SK-N-SH treated with all-trans-retinoic acid at 6 μM for 48 hours (cell line): ENCODE results near the gene NECTIN4.
"Not testable (repeated sequence)": the region's sequence is repeated elsewhere in the genome, so short reads cannot be mapped to it uniquely, and the experiment has no call there.

Experiments
- ATAC-seq: fragments of 200-7000 bp; cut with Tn5 transposase; 3 replicates; pipeline ENCODE4 v1.9.1; 2020; ENCODE audit warnings: mild to moderate bottlenecking, moderate library complexity
- BACH2 ChIP-seq: fragments of 250-450 bp; sonication (Bioruptor Pico); IDR thresholded peaks from 2 replicates; pipeline ENCODE4 v1.9.0; 2021; ENCODE audit warnings: mild to moderate bottlenecking, borderline replicate concordance
- CSDC2 ChIP-seq: fragments of 250-450 bp; sonication (Bioruptor Pico); IDR thresholded peaks from 2 replicates; pipeline ENCODE4 v1.5.0; 2020; ENCODE audit warnings: mild to moderate bottlenecking, moderate library complexity
- ESRRG ChIP-seq: fragments of 250-450 bp; sonication (Bioruptor Pico); IDR thresholded peaks from 2 replicates; pipeline ENCODE4 v1.6.1; 2021; ENCODE audit warnings: mild to moderate bottlenecking
- ISL1 ChIP-seq: fragments of 250-450 bp; sonication (Bioruptor Pico); IDR thresholded peaks from 2 replicates; pipeline ENCODE4 v2.1.2; 2022; ENCODE audit warnings: mild to moderate bottlenecking, moderate library complexity
- OSR1 ChIP-seq: fragments of 250-450 bp; sonication (Bioruptor Pico); IDR thresholded peaks from 2 replicates; pipeline ENCODE4 v1.8.0; 2022; ENCODE audit warnings: moderate library complexity, mild to moderate bottlenecking, inconsistent platforms
- PPARA ChIP-seq: fragments of 250-450 bp; sonication (Bioruptor Pico); IDR thresholded peaks from 2 replicates; pipeline ENCODE4 v1.5.0; 2020; ENCODE audit warnings: mild to moderate bottlenecking, borderline replicate concordance
- SNAI2 ChIP-seq: fragments of 250-450 bp; sonication (Bioruptor Pico); IDR thresholded peaks from 2 replicates; pipeline ENCODE4 v1.5.0; 2020; ENCODE audit warnings: mild to moderate bottlenecking, moderate library complexity
- ZC3H10 ChIP-seq: fragments of 250-450 bp; sonication (Bioruptor Pico); IDR thresholded peaks from 2 replicates; pipeline ENCODE4 v1.5.1; 2021; ENCODE audit warnings: mild to moderate bottlenecking, moderate library complexity
- ZFP30 ChIP-seq: fragments of 450-650 bp; formaldehyde crosslinking; IDR thresholded peaks from 2 replicates; pipeline ENCODE4 v1.5.0; 2022; ENCODE audit warnings: mild to moderate bottlenecking, moderate library complexity
- ZNF565 ChIP-seq: fragments of 450-650 bp; formaldehyde crosslinking; conservative IDR thresholded peaks from 2 replicates; pipeline ENCODE4 v1.5.0; 2020; ENCODE audit warnings: low read depth, mild to moderate bottlenecking, moderate library complexity
- ZNF8 ChIP-seq: fragments of 450-650 bp; formaldehyde crosslinking; IDR thresholded peaks from 2 replicates; pipeline ENCODE4 v1.5.0; 2020; ENCODE audit warnings: mild to moderate bottlenecking, moderate library complexity
- TF ChIP-seq, protein P1 (sequence below): fragments of 250-450 bp; sonication (Bioruptor Pico); IDR thresholded peaks from 2 replicates; pipeline ENCODE4 v1.5.1; 2020; ENCODE audit warnings: low read depth, mild to moderate bottlenecking, moderate library complexity
- TF ChIP-seq, protein P2 (sequence below): fragments of 250-450 bp; sonication (Bioruptor Pico); IDR thresholded peaks from 2 replicates; pipeline ENCODE4 v1.5.0; 2020; ENCODE audit warnings: mild to moderate bottlenecking, moderate library complexity
- TF ChIP-seq, protein P3 (sequence below): fragments of 250-450 bp; sonication (Bioruptor Pico); IDR thresholded peaks from 2 replicates; pipeline ENCODE4 v1.8.0; 2020; ENCODE audit warnings: mild to moderate bottlenecking, moderate library complexity, borderline replicate concordance

NECTIN4 gene

DNA sequence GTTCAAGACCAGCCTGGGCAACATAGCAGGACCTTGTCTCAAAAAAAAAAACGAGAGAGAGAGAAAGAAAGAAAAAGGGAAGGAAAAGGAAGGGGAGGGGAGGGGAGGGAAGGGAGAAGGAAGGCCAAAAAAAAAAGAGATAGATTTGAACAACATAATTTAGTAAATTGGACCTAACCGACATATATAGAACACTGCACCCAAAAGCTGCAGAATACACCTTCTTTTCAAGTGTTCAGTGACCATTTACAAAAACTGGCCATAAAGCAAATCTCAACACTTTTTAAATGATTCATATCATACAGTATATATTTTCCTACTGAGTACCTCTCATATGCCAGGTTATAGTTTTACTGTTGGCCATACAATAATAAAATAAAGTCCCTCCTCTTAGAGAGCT, 57.5 kb downstream of the NECTIN4 start (continued):
- TF ChIP-seq SNAI2 (CRISPR knock-in tag), result no peak
- no peak for TF ChIP-seq ISL1 (CRISPR knock-in tag)
- no peak for TF ChIP-seq OSR1 (CRISPR knock-in tag)

DNA sequence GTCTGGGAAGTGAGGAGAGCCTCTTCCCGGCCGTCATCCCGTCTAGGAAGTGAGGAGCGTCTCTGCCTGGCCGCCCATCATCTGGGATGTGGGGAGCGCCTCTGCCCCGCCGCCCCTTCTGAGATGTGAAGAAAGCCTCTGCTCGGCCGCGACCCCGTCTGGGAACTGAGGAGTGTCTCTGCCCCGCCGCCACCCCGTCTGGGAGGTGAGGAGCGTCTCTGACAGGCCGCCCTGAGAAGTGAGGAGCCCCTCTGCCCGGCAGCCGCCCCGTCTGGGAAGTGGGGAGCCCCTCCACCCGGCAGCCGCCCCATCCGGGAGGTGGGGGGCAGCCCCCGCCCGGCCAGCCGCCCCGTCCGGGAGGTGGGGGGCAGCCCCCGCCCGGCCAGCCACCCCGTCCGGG, 59.9 kb downstream of the NECTIN4 start:
- ATAC-seq, result not testable (repeated sequence)

DNA sequence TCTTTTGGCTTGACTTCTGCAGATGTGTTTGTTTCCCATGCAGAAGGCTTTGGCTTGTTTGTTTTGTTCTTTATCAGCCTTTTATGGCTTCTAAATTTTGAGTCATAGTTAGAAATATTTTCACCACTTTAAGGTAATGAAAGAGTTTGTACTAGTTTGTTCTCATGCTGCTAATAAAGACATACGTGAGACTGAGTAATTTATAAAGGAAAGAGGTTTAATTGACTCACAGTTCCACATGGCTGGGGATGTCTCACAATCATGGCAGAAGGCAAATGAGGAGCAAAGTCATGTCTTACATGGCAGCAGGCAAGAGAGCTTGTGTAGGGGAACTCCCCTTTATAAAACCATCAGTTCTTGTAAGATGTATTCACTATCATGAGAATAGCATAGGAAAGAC, 62.4 kb downstream of the NECTIN4 start:
- not testable (repeated sequence) for ATAC-seq

DNA sequence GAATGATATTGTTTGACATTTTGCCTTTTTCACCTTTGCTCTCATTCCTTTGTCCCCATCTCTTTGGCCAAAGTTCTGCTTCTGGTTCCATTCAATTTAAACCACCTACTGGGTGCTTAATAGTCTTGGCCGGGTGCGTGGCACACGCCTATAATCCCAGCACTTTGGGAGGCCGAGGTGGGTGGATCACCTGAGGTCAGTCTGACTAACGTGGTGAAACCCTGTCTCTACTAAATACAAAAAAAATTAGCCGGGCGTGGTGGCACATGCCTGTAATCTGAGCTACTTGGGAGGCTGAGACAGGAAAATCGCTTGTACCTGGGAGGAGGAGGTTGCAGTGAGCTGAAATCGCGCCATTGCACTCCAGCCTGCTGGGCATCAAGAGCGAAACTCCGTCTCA, 66.9 kb downstream of the NECTIN4 start:
- ATAC-seq, result not testable (repeated sequence)

DNA sequence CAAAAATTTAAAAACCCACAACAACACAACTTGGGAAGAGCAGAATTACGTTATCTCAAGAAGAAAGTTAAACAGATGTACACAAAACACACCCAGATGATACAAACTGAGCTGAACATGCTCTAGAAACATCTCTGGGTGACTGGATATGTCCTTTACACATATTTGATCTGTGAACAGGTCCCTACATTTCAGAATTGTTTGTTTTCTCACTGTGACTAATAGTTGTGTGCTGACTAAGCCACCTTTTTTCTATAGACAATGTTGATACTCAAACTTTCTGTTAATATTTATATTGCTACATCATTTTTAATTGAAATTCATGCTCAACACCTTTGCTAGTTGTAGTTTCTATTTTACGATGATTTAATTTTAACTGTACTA, 67.4 kb downstream of the NECTIN4 start:
- ATAC-seq, result no peak
- TF ChIP-seq, protein P1, sequence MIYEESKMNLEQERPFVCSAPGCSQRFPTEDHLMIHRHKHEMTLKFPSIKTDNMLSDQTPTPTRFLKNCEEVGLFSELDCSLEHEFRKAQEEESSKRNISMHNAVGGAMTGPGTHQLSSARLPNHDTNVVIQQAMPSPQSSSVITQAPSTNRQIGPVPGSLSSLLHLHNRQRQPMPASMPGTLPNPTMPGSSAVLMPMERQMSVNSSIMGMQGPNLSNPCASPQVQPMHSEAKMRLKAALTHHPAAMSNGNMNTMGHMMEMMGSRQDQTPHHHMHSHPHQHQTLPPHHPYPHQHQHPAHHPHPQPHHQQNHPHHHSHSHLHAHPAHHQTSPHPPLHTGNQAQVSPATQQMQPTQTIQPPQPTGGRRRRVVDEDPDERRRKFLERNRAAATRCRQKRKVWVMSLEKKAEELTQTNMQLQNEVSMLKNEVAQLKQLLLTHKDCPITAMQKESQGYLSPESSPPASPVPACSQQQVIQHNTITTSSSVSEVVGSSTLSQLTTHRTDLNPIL (CRISPR knock-in tag), result no peak
- TF ChIP-seq ZNF565 (CRISPR knock-in tag) (no peak), SNAI2 (CRISPR knock-in tag) (no peak), ZNF8 (CRISPR knock-in tag) (no peak), ISL1 (CRISPR knock-in tag) (no peak), ESRRG (CRISPR knock-in tag) (no peak), CSDC2 (CRISPR knock-in tag) (no peak), ZC3H10 (CRISPR knock-in tag) (no peak), PPARA (no peak), BACH2 (CRISPR knock-in tag) (no peak), ZFP30 (no peak)
- TF ChIP-seq, protein P2, sequence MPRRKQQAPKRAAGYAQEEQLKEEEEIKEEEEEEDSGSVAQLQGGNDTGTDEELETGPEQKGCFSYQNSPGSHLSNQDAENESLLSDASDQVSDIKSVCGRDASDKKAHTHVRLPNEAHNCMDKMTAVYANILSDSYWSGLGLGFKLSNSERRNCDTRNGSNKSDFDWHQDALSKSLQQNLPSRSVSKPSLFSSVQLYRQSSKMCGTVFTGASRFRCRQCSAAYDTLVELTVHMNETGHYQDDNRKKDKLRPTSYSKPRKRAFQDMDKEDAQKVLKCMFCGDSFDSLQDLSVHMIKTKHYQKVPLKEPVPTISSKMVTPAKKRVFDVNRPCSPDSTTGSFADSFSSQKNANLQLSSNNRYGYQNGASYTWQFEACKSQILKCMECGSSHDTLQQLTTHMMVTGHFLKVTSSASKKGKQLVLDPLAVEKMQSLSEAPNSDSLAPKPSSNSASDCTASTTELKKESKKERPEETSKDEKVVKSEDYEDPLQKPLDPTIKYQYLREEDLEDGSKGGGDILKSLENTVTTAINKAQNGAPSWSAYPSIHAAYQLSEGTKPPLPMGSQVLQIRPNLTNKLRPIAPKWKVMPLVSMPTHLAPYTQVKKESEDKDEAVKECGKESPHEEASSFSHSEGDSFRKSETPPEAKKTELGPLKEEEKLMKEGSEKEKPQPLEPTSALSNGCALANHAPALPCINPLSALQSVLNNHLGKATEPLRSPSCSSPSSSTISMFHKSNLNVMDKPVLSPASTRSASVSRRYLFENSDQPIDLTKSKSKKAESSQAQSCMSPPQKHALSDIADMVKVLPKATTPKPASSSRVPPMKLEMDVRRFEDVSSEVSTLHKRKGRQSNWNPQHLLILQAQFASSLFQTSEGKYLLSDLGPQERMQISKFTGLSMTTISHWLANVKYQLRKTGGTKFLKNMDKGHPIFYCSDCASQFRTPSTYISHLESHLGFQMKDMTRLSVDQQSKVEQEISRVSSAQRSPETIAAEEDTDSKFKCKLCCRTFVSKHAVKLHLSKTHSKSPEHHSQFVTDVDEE (CRISPR knock-in tag), result no peak
- TF ChIP-seq, protein P3, sequence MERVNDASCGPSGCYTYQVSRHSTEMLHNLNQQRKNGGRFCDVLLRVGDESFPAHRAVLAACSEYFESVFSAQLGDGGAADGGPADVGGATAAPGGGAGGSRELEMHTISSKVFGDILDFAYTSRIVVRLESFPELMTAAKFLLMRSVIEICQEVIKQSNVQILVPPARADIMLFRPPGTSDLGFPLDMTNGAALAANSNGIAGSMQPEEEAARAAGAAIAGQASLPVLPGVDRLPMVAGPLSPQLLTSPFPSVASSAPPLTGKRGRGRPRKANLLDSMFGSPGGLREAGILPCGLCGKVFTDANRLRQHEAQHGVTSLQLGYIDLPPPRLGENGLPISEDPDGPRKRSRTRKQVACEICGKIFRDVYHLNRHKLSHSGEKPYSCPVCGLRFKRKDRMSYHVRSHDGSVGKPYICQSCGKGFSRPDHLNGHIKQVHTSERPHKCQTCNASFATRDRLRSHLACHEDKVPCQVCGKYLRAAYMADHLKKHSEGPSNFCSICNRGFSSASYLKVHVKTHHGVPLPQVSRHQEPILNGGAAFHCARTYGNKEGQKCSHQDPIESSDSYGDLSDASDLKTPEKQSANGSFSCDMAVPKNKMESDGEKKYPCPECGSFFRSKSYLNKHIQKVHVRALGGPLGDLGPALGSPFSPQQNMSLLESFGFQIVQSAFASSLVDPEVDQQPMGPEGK (CRISPR knock-in tag), result no peak

DNA sequence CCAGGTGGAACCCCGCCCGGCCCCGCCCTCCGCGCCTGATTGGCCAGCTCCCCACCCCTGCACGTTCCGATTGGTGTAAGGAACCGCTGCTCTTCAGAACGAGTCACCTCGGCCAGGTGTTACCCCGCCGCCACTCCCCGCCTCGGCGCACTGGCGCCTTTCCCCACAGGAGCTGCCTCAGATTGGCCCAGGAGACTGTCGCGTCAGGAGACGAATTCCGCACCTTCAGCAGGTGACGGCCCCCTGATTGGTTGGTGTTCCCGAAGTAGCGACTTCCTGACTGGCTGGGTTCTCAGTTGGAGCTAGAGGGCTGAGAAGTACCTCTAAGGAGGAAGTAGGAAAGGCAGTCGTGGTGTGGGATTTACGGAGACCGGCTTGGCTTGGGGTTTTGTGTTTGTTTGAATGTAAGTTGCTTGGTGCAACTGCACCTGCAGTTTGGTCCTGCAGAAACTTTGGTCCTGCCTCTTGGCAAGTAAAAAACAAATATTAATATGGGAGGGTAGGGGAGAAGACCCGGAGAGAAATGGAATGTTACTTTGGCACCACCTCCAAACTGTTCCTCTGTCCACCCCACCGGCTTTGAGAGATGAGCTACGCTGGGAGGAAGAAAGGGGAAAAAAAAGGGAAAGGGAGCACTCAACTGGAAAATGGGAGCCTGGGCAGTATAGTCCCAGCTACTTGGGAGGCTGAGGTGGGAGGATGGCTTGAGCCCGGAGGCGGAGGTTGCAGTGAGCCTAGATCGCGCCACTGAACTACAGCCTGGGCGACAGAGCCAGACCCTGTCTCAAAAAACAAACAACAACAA, 68.0 kb downstream of the NECTIN4 start:
- TF ChIP-seq ZFP30, result no peak
- ATAC-seq, result peak; percentile 71
